ENCODE data around the gene KCND2.

The KCND2 gene

GRCh38 chr7:120311028-120311788 is 38.2 kb downstream of the KCND2 start:
- DNase-seq: no peak

DNA sequence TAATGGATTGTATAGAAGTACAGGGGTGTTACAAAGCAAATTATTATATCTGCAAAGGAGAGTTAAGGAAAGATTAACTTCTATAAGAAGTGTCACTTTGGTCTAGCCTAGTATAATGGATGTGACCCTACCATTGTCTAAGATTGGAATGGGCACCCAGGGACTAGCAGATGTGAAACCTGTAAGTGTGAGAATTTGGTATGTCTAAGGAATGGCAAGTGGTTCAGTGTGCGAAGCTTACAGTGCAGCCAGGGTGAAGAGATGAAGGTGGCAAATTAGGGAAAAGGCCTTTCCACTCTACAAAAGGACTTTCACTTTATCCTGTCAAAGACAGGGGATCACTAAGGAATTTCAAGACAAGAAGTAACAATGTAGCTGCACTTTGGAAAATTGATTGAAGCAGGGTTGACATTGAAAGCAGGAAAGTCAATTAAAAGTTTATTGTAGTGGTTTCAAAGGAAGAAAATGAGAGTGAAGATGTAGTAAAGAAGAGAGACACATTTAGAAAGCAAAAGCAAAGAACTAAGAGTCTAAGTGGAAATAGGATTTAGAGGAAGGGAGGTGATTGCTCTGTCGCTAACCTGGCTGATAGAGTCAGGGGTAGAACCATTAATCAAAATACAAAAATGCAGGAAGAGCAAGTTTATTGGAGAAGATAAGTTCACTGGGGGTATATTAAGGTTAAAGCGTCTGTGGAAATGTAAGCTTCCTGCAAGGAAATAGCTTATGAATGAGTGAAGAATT is 47.4 kb downstream of the KCND2 start:
- DNase-seq: no peak

DNA sequence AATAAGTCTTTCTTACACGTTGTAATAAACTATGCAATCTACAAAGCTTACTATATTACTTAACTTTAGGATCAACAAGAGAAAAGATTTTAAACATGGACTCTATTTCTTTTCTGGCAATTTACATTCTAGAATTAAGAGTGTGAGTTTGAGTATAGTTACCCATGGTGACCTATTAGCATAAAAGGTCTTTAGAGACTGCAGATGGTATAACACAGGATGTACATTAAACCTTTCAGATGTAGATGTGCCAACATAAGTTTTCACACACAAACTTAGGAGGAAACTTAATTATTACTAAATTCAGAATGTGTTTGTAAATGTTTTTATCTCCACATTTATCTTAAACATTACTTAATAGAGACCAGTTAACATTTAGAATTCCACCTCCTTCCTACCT is 54.1 kb downstream of the KCND2 start:
- no peak for DNase-seq

GRCh38 chr7:120332433-120332832 is 59.5 kb downstream of the KCND2 start:
- no peak for DNase-seq

GRCh38 chr7:120334475-120334874 is 61.5 kb downstream of the KCND2 start:
- no peak for DNase-seq

- DNase-seq: no peak
These were observed 64.4 kb downstream of the KCND2 start for GRCh38 chr7:120337308-120337907.

GRCh38 chr7:120344276-120344675 is 71.3 kb downstream of the KCND2 start:
- DNase-seq: no peak

GRCh38 chr7:120353171-120353570 is 80.2 kb downstream of the KCND2 start:
- DNase-seq: no peak

DNA sequence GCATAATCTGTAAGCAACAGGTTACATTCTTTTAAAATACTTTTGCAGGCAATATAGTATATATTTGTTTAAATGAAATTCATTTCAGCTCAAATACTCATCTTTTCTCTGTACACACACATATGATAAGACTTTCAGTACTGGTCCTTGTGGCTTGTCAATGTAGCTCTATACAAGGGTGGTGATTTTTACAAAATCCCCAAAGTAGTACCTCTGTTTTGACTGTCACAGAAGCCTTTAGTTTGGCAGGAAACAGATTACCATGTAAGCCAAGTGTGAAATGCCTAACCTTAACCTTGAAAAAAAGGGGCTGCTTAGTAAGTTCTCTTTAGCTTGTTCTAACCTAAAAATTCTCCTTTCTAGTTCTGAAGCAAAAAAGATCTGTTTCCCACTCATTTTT is 87.9 kb downstream of the KCND2 start:
- no peak for DNase-seq

DNA sequence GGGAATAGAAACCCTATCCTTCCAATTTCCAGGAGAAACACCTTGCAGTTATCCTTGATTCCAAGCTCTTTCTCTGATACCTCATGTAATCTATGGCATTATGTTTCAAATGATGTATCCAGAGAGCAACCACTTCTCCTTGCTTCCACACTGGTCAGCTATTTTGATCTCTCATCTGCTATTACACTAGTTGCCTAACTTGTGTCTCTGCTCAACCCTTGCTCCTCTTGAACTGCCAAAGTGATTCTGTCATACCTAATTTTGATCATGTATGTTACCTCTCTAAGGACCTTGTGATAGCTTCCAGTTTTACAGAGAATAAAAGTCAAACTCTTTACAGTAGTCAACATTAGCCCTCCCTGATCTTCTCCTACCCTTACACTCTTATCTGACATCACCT is 90.4 kb downstream of the KCND2 start:
- no peak for DNase-seq

DNA sequence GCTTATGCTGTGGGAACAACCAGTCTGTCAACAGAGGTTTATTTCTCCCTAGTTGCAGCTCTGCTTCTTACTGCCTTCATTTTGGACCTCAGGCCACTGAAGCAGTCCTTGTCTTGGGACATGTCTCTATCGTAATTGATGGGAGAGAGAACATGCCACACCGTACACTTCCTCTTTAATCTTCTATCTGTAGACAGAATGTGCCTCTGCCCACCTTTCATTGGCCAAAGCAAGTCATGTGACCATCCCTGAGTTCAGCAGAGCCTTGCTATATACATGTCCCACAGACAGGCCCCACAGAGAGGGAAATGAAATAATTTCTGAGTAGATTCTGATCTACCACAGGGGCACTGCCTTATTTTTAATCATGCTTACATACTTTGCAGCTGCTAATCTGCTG is 98.0 kb downstream of the KCND2 start:
- DNase-seq: no peak

GRCh38 chr7:120373174-120373573 is 100.2 kb downstream of the KCND2 start:
- no peak for DNase-seq

GRCh38 chr7:120394595-120394994 is 121.6 kb downstream of the KCND2 start:
- no peak for DNase-seq

DNA sequence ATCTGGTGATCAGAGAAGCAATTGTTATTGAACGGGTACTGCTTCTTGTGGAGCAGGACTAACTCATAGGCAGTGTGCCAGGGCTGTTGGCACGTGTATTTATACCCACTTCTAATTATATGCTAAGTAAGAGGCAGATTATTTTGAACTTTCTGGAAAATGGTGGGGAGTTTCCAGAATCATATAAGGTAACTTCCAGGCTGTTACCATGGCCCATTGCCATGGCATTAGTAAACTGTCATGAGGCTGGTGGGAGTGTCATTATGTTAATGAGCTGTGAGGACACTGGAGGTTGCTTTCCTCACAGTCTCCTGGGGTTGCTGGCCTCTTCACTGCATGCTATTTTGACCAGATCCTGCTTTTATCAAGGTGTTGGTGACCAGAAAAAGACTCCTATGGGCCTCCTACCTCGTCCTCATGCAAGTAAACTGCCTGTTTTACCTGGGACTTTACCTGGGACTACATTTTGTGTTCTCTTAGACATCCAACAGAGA is 122.6 kb downstream of the KCND2 start:
- DNase-seq: no peak

DNA sequence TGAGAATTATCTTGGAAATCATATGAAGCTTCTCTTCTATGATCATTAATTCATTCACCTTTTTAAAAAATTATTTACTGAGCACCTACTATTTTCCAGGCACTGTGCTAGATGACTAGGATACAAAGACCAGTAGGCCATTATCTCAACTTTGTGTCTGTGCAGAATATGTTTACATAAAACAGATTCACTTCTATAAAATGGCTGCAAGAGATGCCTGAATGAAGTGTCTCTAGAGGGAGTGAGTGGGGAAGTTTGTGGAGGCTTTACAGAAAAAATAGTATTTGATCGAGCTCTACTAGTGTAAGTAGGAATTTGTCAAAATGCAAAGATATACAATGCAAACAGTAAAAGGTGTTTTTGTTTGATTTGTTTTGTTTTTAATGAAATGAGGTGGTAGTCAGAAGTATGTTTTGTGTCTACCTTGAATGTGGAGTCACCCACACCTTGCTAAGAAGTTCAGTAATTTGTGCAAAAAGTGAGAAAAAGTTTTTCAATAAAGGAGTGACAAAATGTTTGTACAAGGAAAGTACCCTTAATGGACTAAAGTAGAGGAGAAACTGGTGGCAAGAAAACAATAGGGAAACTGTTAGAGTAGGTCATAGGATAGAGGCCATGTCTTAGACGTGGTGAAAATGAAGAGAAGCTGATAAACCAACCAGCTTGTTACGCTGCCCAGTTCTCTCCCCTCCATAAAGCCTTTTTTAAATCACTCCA is 125.5 kb downstream of the KCND2 start:
- DNase-seq: no peak

DNA sequence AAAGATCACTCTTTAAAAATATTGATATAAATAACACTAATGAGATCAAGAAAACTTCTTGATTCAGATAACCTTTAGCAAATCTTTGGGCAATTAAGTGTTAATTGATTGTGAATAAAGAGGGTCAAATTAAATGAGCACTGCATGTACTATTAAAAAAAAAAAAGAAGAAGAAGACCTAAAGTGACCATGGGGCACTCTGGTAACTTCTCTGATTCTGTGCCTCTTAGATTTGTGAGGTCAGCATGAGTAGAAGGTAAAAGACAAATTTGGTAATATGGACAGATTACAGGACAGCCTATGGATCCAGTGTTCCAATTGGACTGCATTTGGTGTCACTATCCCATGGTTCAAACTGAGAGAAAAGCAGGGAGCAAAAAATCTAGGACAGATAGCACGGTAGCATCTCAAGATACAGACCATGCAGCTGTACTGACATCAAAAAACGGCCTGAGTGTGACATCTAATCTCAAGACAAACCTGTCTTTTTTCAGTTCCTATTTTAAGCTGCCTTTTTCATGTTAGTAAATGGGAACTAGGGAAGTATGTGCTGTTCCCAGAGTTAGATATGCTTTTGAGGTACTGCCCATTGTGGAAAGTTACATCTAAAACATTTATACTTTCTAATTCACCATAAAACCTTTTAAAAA is 128.0 kb downstream of the KCND2 start:
- DNase-seq: no peak

DNA sequence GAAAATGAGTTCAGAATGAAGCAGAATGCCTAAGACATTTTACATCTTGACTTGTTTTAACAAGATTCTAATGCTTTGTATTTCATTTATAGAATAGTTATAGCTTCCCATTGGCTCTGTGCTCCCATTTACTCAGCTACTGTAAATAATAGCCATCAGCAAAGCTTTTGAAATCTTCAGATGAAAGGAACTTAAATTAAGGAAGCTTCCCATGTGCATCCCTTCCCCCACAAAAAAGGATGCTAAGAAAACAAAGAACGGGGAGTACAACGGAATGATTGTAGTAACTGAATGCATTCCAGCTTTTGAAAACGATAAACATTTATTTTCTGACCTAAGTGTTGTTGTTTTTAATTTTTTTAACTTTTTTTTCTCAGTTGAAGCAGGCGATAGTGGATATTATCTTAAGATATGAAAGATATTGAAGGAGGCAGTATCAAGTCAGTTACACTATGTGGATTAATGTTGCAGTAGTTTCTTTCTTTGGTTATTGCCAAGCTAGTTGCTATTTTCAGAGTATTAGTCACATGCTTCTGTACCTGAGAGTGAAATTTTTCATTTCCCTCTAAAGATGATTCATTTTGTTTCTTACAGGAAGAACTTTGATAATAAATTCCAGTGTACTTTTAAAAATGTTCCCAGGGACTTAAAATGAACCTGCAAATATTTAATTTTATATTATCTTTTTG is 129.2 kb downstream of the KCND2 start:
- DNase-seq: no peak

DNA sequence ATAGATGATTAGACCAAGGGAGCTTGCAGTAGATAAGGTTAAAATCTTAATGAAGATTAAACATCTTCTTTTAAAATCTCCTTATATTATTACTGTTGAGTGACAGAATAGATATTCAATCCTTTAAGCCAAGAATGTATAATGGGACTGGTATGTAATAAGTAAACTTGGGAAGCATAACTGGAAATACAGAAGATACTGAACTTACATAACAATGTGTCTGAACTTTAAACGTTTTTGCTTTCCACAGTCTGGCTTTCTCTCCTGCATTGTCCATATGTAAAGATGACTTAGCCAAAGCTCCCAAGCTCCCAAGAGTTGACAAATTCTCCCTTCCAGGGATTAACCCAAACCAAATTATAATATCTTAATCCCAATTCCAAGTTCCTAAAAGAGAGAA is 129.8 kb downstream of the KCND2 start:
- DNase-seq: no peak

GRCh38 chr7:120404042-120404441 is 131.1 kb downstream of the KCND2 start:
- DNase-seq: no peak

DNA sequence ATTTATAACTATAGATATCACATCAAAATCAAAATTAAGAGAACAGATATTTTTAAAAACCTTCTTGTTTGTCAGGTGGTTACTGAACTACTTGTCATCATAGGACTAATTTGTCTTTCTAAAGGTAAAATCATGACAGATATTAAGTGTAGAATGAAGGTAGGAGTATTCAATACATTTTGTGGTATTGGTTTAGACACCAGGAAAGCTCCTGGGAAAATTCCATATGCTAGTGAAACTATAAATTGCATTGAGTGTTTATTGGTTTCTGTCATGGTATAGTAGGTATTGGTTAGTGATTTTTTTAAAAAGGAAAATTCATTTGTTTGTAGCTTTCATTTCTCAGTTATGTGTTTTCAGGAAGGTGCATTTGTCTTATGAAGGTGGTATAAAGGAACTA is 132.7 kb downstream of the KCND2 start:
- DNase-seq: no peak

GRCh38 chr7:120407010-120407409 is 134.0 kb downstream of the KCND2 start:
- DNase-seq: no peak
